ENCODE data around the gene TNKS2.
"Not testable (repeated sequence)": the region's sequence is repeated elsewhere in the genome, so short reads cannot be mapped to it uniquely, and the experiment has no call there.

Gene TNKS2

DNA sequence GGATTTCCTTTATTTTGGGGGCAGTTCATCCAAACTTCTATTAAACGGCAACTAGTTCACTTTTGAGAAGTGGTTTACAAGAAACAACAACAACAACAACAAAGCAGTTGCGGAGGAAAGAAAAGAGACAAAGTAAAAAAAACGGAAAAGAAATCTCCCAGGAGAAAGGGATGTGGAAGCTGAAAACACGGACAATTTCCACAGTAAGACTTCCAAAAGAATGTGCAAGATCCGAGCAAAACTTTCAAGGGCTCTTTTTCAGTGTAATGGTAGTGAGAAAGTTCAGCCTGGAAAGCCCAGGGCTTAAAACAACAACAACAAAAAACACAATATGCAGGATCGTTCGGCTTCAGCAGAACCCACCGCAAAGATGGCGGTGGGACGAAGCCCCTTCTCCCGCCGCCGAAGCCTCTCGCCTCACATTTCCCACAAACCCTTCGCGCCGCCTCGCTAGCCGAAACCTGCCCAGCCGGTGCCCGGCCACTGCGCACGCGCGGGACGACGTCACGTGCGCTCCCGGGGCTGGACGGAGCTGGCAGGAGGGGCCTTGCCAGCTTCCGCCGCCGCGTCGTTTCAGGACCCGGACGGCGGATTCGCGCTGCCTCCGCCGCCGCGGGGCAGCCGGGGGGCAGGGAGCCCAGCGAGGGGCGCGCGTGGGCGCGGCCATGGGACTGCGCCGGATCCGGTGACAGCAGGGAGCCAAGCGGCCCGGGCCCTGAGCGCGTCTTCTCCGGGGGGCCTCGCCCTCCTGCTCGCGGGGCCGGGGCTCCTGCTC is at the start of gene TNKS2:
Gene TNKS2 (plus strand): TSS at position 553 of the 775 bp plus-strand sequence. CDS start 265 bp downstream, outside the sequence.
- peak; percentile 83 to 90 for DNase-seq (ENCODE audit: low read depth in 1 of 2, low spot score in 1 of 2)

DNA sequence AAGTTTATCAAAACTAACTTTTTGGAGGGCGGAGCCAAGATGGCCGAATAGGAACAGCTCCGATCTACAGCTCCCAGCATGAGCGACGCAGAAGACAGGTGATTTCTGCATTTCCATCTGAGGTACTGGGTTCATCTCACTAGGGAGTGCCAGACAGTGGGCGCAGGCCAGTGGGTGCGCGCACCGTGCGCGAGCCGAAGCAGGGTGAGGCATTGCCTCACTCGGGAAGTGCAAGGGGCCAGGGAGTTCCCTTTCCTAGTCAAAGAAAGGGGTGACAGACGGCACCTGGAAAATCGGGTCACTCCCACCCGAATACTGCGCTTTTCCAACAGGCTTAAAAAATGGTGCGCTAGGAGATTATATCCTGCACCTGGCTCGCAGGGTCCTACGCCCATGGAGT is 48.6 kb upstream of the TNKS2 start:
- DNase-seq (ENCODE audit: low read depth in 1 of 2, low spot score in 1 of 2): not testable (repeated sequence)

DNA sequence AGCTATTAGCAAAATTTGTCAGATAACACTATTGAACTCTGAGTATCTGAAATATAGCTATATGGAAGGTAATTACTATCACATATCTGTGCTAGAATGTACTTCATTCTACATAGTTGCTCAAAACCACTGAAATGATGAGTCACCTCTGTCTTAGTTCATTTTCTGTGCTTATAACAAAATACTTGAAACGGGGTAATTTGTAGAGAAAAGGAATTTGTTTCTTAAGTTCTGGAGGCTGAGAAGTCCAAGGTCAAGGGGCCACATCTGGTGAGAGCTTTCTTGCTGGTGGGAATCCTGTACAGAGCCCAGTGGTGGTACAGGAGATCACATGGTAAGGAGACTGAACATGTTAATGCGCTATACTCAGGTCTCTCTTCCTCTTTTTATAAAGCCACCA is 41.9 kb upstream of the TNKS2 start:
- no peak for DNase-seq (ENCODE audit: low read depth in 1 of 2, low spot score in 1 of 2)

DNA sequence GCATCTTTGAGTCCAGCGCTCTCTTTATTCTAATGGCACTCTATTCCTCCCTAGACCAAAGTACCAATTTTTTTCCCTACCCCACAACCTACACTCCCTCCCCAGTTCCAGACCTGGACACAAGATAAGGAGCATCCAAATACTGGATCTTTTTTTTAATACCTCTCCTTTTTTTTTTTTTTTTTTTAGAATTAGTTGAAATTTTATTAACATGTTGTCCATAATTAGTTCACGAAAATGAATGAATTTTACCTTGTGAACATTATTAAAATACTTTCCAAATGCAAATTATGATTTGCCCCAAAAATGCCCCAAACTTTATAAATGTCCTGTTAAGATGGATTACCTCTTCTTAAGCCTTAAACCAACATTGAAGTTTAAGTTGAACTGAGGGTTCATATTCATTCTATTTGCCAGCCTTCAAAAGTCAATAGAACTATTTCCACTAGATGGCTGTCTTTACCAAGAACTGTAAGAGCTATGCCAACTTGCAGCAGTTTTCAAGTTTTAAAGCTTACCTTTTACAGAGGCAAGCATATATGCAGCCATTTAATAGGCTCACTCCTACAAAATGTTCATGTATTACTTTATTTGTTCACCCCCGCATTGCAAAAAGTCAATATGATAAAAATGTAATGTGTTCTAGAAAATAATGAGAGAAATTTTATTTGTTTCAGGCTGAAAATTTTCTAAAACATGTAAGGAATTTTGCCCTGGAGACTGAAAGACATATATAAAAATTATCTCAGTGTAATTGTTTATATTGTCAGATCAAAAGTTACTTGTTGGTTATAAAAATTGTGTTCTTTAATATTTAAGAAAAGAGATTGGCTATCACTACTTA is 39.7 kb upstream of the TNKS2 start:
- no peak for DNase-seq (ENCODE audit: low read depth in 1 of 2, low spot score in 1 of 2)

DNA sequence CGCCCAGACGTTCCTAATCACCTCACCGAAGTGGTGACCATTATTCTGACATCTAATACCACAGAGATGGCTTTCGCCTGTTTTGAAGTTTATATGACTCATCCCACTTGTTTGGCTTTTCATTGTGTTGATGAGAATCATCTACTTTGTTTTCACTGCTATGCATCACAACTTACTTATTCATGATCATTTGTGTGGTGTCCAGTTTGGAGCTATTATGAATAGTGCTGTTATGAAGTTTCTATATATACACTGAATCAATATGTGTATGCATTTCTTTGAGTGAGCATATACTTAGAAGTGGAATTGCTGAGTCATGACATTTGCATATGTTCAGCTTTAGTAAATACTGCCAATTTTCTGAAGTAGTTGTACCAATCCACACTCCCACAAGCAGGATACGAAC is 38.6 kb upstream of the TNKS2 start:
- no peak for DNase-seq (ENCODE audit: low read depth in 1 of 2, low spot score in 1 of 2)

DNA sequence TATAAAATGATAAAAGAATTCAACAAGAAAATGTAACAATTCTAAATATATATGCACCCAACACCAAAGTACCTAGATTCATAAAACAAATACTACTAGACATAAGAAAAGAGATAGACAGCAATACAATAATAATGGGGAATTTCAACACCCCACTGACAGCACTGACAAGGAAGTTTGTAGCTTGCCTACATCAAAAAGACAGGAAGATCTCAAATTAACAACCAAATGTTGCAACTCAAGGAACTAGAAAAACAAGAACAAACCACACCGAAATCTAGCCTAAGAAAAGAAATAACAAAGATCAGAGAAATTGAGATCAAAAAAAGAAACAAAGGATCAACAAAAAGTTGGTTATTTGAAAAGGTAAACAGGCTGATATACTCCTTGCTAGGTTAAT is 36.5 kb upstream of the TNKS2 start:
- DNase-seq (ENCODE audit: low read depth in 1 of 2, low spot score in 1 of 2): no peak

DNA sequence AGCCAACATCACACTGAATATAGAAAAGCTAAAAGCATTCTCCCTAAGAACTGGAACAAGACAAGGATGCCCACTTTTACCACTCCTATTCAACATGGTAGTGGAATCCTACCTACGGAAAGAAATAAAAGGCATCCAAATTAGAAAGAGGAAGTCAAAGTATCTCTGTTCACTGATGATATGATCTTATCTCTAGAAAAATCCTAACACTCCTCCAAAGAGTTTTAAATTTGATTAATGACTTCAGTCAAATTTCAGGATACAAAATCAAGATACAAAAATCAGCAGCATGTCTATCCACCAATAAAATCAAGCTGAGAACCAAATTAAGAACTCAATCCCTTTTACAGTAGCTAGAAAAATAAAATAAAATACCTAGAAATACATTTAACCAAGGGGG is 35.3 kb upstream of the TNKS2 start:
- no peak for DNase-seq (ENCODE audit: low read depth in 1 of 2, low spot score in 1 of 2)

DNA sequence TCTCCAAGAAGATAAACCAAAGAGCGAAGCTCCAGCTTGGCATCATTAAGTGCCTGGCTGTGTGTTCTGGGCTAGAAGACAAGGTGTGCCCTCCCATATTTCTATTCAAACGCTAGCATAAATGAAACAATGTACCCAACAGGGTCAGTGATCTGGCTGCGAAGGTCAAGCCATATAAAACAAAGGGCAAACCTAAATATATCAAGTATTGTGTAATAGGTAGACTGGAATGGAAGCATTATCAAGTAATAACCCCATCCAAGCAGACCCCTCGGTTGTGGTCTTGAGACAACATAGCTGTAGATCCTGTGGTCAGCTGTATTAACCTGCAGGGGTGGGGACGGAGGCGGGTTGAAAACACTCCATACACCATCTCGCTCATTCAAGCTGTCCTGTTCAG is 31.6 kb upstream of the TNKS2 start:
- no peak for DNase-seq (ENCODE audit: low read depth in 1 of 2, low spot score in 1 of 2)

DNA sequence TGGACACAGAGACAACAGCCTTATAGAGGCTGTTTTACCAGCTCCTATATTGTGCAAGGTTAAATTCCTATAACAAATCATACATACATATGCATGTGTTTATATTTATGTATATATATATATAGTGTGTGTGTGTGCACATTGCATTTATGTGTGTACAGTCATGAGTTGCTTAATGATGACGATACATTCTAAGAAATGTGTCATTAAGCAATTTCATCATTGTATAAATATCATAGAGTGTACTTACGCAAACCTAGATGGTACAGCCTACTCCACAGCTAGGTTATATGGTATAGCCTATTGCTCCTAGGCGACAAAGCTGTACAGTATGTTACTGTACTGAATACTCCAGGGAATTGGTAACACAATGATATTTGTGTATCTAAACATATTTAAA is 30.1 kb upstream of the TNKS2 start:
- no peak for DNase-seq (ENCODE audit: low read depth in 1 of 2, low spot score in 1 of 2)

DNA sequence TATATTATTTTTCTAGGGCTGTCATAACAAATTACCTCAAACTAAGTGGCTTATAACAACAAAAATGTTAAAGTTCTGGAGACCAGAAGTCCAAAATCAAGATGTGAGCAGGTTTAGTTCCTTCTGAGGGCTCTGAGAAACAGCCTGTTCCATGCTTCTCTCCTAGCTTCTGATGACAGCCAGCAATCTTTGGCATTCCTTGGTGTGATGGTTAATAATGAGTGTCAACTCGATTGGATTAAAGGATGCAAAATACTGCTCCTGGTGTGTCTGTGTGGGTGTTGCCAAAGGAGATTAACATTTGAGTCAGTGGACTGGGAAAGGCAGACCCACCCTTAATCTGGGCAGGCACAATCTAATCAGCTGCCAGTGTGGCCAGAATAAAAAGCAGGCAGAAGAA is 26.3 kb upstream of the TNKS2 start:
- no peak for DNase-seq (ENCODE audit: low read depth in 1 of 2, low spot score in 1 of 2)

DNA sequence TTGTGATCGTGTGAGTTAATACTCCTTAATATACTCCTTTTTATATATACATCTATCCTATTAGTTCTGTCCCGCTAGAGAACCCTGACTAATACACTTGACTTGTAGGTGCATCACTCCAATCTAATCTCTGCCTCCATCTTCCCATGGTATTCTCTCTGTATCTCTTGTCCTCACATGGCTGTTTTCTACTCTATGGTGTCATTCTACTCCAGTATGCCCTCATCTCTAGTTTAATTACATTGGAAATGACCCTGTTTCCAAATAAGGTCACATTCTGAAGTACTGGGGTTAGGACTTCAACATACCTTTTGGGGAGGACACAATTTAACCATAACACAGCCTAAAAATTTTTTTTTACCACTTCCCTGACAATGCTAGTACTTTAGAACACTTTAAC is 25.8 kb upstream of the TNKS2 start:
- DNase-seq (ENCODE audit: low read depth in 1 of 2, low spot score in 1 of 2): no peak

DNA sequence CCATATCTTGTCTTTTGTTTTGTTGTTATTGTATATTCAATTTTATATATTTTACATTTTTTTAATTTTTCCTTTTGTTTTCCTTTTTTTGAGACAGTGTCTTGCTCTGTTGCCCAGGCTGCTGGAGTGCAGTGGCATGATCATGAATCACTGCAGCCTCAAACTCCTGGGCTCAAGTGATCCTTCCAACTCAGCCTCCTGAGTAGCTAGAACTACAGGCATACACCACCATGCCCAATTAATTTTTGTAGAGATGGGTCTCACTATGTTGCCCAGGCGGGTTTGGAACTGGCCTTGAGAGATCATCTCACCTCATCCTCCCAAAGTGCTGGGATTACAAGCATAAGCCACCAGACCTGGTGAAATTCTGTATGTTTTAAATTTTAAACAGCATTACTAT is 25.4 kb upstream of the TNKS2 start:
- DNase-seq (ENCODE audit: low read depth in 1 of 2, low spot score in 1 of 2): no peak

DNA sequence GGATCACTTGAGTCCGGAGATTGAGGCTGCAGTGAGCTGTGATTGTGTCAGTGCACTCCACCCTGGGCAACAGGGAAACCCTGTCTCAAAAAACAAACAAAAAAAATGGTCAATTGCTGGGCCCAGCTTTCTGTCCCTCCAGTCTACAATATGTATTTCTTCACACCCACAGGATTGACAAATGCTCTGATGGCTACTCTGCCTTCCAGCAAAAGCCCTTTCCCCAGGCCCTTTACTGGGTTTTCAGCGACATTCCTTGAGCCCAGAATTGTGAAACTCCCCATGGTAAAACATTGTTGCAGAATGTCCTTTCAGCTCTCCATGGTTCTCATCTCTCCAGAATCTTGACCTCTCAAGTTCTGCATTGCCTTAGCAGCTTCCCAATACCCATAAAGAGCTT is 23.7 kb upstream of the TNKS2 start:
- no peak for DNase-seq (ENCODE audit: low read depth in 1 of 2, low spot score in 1 of 2)

DNA sequence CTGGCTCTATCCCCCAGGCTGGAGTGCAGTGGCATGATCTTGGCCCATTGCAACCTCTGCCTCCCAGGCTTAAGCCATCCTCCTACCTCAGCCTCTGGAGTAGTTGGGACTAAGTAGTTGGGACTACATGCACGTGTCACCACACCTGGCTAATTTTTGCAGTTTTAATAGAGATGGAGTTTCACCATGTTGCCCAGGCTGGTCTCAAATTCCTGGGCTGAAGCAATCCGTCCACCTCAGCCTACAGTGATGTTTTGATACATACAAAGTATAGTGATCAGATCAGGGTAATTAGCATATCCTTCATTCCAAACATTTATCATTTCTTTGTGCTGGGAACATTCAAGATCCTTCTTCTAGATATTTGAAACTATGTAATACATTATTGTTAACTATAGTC is 22.5 kb upstream of the TNKS2 start:
- no peak for DNase-seq (ENCODE audit: low read depth in 1 of 2, low spot score in 1 of 2)

DNA sequence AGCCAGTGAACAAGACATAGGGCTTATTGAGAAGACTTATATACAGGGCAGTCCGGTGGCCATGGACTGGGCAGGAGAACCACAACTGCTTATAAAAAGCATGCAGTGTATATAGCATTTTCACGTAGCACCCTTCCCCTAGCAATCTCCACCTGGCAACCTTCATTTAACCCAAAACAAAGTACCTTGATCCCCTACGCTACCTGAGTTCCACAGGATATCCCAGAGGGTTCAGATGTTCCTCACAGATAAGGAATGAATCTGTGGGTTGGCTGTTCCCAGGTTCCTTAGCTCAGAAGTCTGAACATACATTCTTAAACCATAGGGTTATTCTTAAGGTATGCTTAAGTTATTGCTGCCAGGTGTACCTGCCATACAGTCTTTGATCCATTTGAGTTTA is 22.0 kb upstream of the TNKS2 start:
- no peak for DNase-seq (ENCODE audit: low read depth in 1 of 2, low spot score in 1 of 2)

DNA sequence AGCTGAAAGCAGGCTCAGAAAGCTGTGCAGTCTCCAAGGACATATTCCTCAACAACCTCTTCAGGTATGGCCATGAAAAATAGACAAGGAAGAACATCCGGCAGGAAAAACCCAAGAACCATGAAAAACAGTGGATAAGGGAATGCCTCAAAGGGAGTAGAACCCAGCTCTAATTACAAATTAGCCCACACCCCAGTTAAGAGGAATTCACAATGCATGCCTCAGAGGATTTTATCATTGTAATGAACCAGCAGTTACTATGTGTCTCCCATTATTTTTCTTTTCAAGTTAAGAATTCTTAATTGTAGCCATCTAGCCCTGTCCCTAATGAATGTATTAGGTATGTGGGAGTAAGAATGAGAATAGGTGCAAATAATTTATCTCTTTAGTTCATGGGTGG is 19.7 kb upstream of the TNKS2 start:
- DNase-seq (ENCODE audit: low read depth in 1 of 2, low spot score in 1 of 2): no peak

DNA sequence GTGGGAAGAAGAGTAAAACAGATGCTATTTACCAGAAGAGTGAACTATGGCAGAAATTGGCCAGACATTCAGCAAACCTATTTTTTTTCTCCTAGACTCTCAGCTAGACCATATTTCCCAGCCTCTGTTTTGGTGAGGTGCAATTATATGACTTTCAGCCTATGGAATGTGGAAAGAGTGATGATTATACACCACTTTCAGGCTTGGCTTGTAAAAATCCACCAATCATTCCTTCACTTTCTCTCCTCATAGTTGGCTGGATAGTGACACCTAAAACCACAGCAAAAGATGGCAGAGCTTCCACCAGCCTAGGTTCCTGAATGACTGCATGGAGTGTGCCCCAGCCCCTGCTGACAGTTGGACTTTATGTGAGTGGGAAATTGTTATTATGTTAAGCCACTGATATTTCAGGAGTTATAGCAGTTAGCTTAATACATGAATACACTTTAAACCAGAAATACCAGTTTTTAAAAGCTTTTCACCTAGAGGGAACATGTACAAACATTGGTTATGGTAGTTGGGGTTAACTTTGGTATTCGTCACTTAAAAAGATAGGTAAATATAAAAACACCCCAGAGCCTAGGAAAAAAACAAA is 19.1 kb upstream of the TNKS2 start:
- DNase-seq (ENCODE audit: low read depth in 1 of 2, low spot score in 1 of 2): no peak

DNA sequence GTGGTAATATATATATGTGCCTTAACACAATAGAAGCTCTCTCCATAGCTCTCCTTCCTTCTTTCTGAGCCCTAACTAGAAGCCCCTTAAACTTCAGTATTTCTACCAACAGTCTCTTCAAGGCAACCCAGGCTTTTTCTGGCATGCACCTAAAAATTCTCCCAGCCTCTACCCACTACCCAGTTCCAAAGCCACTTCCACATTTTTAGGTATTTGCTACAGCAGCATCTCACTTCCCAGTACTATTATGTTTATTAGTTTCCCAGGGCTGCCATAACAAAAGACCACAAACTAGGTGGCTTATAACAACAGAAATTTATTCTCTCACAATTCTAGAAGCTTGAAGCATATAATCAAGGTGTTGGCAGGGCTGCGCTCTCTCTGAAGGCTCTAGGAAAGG is 15.7 kb upstream of the TNKS2 start:
- DNase-seq (ENCODE audit: low read depth in 1 of 2, low spot score in 1 of 2): no peak

DNA sequence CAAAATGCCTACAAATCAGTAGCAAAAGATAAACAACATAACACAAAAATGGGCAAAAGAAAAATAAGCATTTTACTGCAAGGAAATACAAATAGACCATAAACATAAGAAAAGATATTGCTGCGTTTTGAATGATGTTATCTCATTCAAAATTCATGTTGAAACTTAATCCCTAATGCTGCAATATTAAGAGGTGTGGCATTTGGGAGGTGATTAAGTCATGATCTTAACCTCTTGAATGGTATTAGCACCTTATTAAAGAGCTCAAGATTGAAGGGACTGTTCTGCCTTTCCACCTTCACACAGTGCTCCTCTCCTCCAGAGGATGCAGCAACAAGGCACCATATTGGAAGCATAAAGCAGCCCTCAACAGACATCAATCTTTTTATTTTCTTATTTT is 12.4 kb upstream of the TNKS2 start:
- no peak for DNase-seq (ENCODE audit: low read depth in 1 of 2, low spot score in 1 of 2)

DNA sequence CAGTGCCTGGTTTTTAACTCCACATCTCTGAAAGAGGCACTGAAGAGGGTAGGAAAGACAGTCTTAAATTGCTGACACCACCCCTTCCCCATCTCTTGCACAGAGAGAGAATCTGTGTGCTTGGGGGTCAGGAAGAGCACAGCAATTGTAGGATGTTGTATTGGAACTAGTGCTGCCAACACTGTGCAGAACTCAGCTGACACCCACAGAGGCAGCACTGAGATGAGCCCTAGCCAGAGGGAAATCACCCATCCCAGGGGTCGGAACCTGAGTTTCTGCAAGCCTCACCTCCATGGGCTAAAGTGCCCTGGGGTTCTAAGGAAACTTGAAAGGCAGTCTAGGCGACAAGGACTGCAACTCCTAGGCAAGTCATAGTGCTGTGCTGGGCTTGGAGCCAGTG is 11.0 kb upstream of the TNKS2 start:
- no peak for DNase-seq (ENCODE audit: low read depth in 1 of 2, low spot score in 1 of 2)

DNA sequence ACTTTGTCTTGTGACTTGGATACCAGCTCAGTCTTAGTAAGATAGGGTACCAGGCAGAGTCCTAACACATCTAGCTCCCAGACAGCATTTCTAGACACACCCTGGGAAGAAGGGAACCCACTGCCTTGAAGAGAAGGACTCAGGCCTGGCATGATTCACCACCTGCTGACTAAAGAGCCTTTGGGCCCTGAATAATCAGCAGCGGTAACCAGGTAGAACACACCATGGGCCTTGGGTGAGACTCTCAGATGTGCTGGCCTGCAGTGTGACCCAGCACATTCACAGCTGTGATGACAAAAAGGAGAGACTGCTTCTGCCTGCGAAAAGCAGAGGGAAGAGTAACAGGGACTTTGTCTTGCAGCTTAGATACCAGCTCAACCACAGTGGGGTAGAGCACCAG is 10.4 kb upstream of the TNKS2 start:
- no peak for DNase-seq (ENCODE audit: low read depth in 1 of 2, low spot score in 1 of 2)

DNA sequence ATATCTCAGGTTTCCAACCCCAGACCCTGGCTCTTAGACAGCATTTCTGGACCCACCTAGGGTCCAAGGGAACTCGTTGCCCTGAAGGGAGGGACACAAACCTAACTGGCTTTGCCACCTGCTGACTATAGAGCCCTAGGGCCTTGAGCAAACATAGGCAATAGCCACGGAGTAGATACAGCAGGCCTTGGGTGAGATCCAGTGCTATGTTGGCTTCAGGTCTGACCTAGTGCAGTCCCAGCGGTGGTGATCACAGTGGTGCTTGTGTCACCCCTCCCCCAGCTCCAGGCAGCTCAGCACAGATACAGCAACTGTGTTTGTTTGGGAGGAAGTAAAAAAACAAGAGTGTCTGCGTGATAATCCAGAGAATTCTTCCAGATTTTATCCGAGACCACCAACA is 9.7 kb upstream of the TNKS2 start:
- DNase-seq (ENCODE audit: low read depth in 1 of 2, low spot score in 1 of 2): no peak

All from activated CD4-positive, alpha-beta T cell treated with anti-CD3 and anti-CD28 coated beads, Interleukin-2, amount 50 U/mL, for 24 hours (primary cell).